NCI-H2196 (cell line): ENCODE data around the gene CCBE1.

Experiments used
- DNase-seq: peaks from one replicate; lab custom pipeline; 2025; ENCODE audit not compliant: unreplicated experiment; lab: John Stamatoyannopoulos, UW

The CCBE1 gene

GRCh38 chr18:59459369-59460071, 237.7 kb downstream of the CCBE1 start:
- DNase-seq = peak; percentile 30

GRCh38 chr18:59458575-59458974, 238.6 kb downstream of the CCBE1 start:
- no peak for DNase-seq

GRCh38 chr18:59456657-59457056, 240.6 kb downstream of the CCBE1 start:
- DNase-seq = no peak

GRCh38 chr18:59455728-59456276, 241.4 kb downstream of the CCBE1 start:
- no peak for DNase-seq

- no peak for DNase-seq
These were observed 242.1 kb downstream of the CCBE1 start for GRCh38 chr18:59454909-59455727.

GRCh38 chr18:59453468-59453961, 243.7 kb downstream of the CCBE1 start:
- DNase-seq = no peak

- no peak for DNase-seq
These were observed 245.3 kb downstream of the CCBE1 start for GRCh38 chr18:59451963-59452362.

GRCh38 chr18:59451073-59451472, 246.2 kb downstream of the CCBE1 start:
- DNase-seq = no peak

GRCh38 chr18:59448546-59448945, 248.7 kb downstream of the CCBE1 start:
- no peak for DNase-seq

GRCh38 chr18:59446012-59446411, 251.2 kb downstream of the CCBE1 start:
- DNase-seq = no peak

GRCh38 chr18:59437851-59438569, 259.2 kb downstream of the CCBE1 start:
- DNase-seq = no peak

GRCh38 chr18:59432803-59433597, 264.2 kb downstream of the CCBE1 start:
- no peak for DNase-seq

- DNase-seq = no peak
These were observed 266.1 kb downstream of the CCBE1 start for GRCh38 chr18:59431131-59431530.

- no peak for DNase-seq
These were observed 267.6 kb downstream of the CCBE1 start for GRCh38 chr18:59429608-59430007.

GRCh38 chr18:59428018-59428417, 269.2 kb downstream of the CCBE1 start:
- no peak for DNase-seq

GRCh38 chr18:59426855-59427254, 270.4 kb downstream of the CCBE1 start:
- DNase-seq = no peak

GRCh38 chr18:59423259-59423658, 274.0 kb downstream of the CCBE1 start:
- DNase-seq = no peak

GRCh38 chr18:59420244-59420643, 277.0 kb downstream of the CCBE1 start:
- no peak for DNase-seq

- DNase-seq = peak; percentile 16
These were observed 277.8 kb downstream of the CCBE1 start for GRCh38 chr18:59419386-59419785.

GRCh38 chr18:59416818-59417217, 280.4 kb downstream of the CCBE1 start:
- no peak for DNase-seq
